Glomerular endothelial cell (primary cell): ENCODE results near the gene SFMBT2. TPM values are rescaled to one million over a fixed set of nuclear protein-coding genes. Genes with fewer than 3 reads are reported as not detected.

Source experiments
- DNase-seq: peaks from one replicate; pipeline ENCODE4 v3.0.0-alpha.2; 2011; ENCODE audit warnings: low read depth, low spot score; ENCODE audit errors: extremely low read depth
- total RNA-seq: library from RNA; depleted of rRNA; stranded (reverse); fragments of >200 nt; gene quantifications from 2 replicates; pipeline ENCODE4 v1.2.3, GENCODE V29; 2015

SFMBT2 gene
- total RNA-seq, 1 donor from 2014 or later = 4.8 TPM

- no peak for DNase-seq
Observed at GRCh38 chr10:7275761-7276440, 134.9 kb downstream of the SFMBT2 start.

DNA sequence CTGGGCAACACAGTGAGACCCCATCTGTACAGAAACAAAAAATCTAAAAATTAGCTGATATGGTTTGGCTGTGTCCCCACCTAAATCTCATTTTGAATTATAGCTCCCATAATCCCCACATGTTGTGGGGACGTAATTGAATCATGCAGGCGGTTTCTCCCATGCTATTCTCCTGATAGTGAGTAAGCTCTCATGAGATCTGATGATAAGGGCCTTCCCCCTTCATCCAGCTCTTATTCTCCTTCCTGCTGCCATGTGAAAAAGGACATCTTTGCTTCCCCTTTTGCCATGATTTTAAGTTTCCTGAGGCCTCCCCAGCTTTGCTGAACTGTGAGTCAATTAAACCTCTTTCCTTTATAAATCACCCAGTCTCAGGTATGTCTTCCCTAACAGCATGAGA is 136.5 kb downstream of the SFMBT2 start:
- DNase-seq = no peak

DNA sequence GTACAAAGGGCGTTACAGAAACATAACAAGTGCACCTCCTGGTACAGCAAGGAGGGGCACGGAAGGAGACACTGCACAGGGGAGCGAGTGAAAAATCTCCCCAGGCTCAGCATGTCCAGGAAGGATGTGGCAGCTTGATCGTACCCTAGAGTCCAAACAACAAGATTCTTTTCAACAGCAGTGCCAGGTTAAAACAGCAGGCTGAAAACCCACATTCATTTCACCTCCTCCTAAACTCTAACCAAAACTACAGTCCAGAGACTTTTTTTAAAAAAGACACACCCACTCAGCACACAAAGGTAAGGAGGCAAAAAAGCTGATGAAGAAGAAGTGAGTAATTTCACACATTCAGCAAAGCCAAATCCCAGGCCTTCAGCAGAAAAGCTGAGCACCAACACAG is 138.8 kb downstream of the SFMBT2 start:
- DNase-seq = no peak

- DNase-seq = no peak
Observed at GRCh38 chr10:7269988-7270387, 140.8 kb downstream of the SFMBT2 start.

DNA sequence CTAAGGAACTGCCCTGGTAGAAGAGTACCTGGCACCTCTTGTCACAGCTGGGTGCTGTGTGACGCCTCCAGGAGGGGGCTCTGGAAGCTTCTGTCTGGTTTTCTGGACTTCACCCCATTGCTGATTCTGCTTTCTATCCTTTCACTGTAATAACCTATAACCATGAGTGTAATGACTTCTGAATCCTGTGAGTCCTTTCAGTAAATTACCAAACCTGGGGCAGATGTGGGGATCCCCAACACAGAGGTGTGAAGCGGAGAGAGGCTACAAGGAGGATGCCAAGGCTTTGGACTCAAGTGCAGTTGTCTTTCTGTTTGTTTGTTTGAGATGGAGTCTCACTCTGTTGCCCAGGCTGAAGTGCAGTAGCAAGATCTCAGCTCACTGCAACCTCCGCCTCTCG is 143.7 kb downstream of the SFMBT2 start:
- DNase-seq = no peak

- DNase-seq = no peak
Observed at GRCh38 chr10:7265396-7266123, 145.3 kb downstream of the SFMBT2 start.

GRCh38 chr10:7264313-7264756 is 146.5 kb downstream of the SFMBT2 start:
- DNase-seq = no peak

GRCh38 chr10:7263616-7264015 is 147.2 kb downstream of the SFMBT2 start:
- DNase-seq = no peak

- no peak for DNase-seq
Observed at GRCh38 chr10:7261351-7261750, 149.5 kb downstream of the SFMBT2 start.

DNA sequence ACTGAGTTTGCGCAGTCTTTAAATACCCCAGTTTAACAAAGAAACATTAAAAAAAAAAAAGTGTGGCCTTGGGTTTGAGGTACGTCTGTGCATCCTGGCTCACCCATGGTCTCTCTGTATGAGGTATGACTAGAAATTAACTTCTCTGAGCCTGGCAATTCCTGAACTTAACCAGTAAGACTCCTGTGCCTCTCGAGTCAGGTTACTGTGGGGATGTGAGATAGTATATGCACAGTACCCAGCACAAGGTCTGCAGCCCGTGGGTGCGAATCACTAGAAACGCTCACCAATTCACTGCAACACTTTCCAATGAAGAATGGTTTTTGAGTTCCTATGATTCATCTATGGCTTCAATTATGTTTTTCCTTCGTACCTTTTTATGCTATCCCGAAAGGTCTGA is 149.9 kb downstream of the SFMBT2 start:
- no peak for DNase-seq

DNA sequence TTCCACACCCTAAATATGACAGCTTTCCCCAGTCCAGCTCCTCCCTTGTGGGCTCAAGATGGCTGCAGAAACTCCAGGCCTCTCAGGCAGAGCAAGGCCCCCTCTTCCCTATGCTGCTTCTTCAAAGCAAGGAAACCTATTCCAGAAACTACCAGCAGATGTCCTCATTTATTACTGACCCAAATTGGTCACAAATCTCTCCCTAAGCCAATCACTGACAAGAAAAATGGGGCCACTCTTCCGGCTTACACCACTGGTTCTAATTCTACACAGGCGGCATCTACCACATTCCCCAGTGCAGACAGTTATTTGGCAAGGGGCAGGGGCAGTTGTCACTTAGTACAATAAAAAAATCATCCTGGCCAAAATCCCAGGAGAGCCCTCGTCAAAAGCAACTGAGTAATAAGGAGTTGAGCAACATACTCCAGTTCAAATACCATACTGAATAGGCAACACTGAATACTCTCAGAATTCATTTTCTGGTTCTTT is 150.4 kb downstream of the SFMBT2 start:
- DNase-seq = peak; percentile 68

GRCh38 chr10:7258948-7259523 is 151.8 kb downstream of the SFMBT2 start:
- DNase-seq = no peak

DNA sequence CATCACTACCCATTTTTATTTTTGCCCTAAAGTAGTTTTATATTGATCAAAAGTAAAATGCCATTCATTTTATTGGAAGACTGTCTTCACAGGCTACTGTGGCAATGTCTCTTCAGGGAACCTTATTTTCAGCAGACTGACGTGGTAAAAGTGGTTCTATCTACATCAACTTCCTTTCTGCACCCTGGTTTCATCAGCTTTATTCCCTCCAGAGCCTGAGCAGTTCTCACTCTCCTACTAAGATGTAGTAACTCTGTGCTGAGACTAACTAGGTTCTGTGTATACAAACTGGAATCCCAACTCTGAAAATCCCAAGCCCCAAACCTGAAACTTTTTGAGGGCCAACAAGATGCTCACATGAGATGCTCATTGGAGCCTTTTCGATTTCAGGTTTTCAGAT is 155.3 kb downstream of the SFMBT2 start:
- DNase-seq = no peak

DNA sequence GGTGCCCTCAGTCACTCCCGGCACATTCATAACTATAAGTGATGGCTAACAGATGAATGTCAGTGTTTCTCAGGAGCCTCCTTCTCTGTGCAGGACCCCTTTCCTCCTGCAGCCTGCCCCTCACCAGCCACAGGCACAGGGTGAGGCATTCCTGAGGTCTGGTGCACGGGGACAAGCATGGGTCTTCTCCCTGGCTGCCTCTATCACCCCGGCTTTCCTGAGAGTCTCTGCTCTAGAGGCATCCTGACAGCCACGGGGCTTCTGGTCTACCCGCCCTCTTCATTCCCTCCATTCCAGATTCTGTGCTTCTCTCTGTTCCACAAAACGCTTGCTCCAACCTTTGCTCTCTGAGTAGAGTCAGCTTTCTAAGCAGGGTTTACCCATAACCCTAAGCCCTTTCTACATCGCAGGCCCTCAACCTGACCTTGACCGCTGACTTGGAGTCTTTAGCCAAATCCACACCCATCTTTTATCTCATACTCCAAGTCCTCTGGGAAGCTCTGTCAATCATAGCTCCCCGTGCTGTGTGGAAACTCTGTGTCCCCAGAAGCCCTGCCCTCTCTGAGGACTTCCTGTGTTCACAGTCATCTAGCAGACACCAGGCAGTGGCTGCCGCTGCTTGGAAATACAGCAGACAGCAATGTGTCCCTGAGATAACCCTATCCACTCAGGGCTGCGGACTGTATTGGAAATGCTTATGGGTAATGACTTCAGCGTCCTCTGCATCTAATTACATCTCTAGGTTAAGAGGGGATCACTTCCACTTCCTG is 159.0 kb downstream of the SFMBT2 start:
- no peak for DNase-seq

GRCh38 chr10:7250236-7250635 is 160.6 kb downstream of the SFMBT2 start:
- no peak for DNase-seq

GRCh38 chr10:7248585-7249164 is 162.2 kb downstream of the SFMBT2 start:
- no peak for DNase-seq

GRCh38 chr10:7248148-7248547 is 162.7 kb downstream of the SFMBT2 start:
- DNase-seq = no peak

GRCh38 chr10:7245505-7245904 is 165.3 kb downstream of the SFMBT2 start:
- DNase-seq = no peak

GRCh38 chr10:7243873-7244272 is 167.0 kb downstream of the SFMBT2 start:
- DNase-seq = no peak

DNA sequence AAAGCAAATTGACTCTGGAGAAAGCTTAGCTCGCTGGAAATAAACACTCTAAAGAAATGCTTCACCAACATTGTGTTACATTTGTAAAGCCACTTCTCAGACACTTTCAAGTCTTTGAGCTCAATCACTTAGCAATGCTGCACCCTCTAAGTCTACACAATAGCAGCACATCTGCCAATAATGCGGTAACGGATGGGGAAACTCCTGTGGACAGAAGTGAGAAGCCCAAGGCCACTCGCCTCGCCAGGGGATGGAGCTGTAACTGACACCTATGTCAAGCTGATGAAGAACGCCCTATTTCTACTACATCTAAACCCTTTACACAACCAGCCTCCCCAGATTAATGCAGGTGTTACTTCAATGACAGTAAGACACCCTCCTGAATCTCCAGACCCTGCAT is 167.7 kb downstream of the SFMBT2 start:
- DNase-seq = no peak
